Fibroblast of villous mesenchyme (primary cell): ENCODE measurements around the gene DSC3. TPM values are rescaled to one million over a fixed set of nuclear protein-coding genes. Genes with fewer than 3 reads are reported as not detected.

Experiments
- DNase-seq: peaks from one replicate; pipeline ENCODE4 v3.0.0-alpha.2; 2010; ENCODE audit warnings: low read depth
- H3K4me3 ChIP-seq: 2 replicates; pipeline ENCODE4 v1.5.1; 2011; ENCODE audit warnings: low read depth, mild to moderate bottlenecking, low read length
- small RNA-seq: library from RNA; depleted of rRNA; stranded (forward); fragments of <200 nt; gene quantifications from one replicate; pipeline ENCODE3, GENCODE V24; 2012
- total RNA-seq: library from RNA; depleted of rRNA; stranded (reverse); fragments of >200 nt; gene quantifications from 2 replicates; pipeline ENCODE4 v1.2.3, GENCODE V29; 2012
- TF ChIP-seq, protein P1 (sequence below): IDR thresholded peaks from 2 replicates; pipeline ENCODE4 v1.5.1; 2012; ENCODE audit warnings: low read depth, mild to moderate bottlenecking, low read length; ENCODE audit not compliant: insufficient read depth

The DSC3 gene
- total RNA-seq, 1 donor, result 0.43 TPM

DNA sequence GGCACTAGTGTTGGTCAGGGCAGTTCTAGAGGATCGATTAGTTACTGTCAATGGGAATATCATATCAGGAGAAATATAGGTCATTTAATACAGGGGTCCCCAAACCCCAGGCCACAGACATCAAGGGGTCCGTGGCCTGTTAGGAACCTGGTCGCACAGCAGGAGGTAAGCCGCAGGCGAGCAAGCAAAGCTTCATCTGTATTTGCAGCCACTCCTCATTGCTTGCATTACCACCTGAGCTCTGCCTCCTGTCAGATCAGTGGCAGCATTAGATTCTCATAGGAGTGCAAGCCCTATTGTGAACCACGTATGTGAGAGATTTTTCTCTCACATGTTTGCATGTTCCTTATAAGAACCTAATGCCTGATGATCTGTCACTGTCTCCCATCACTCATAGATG, 81.9 kb downstream of the DSC3 start:
- no peak for DNase-seq
- TF ChIP-seq, protein P1, sequence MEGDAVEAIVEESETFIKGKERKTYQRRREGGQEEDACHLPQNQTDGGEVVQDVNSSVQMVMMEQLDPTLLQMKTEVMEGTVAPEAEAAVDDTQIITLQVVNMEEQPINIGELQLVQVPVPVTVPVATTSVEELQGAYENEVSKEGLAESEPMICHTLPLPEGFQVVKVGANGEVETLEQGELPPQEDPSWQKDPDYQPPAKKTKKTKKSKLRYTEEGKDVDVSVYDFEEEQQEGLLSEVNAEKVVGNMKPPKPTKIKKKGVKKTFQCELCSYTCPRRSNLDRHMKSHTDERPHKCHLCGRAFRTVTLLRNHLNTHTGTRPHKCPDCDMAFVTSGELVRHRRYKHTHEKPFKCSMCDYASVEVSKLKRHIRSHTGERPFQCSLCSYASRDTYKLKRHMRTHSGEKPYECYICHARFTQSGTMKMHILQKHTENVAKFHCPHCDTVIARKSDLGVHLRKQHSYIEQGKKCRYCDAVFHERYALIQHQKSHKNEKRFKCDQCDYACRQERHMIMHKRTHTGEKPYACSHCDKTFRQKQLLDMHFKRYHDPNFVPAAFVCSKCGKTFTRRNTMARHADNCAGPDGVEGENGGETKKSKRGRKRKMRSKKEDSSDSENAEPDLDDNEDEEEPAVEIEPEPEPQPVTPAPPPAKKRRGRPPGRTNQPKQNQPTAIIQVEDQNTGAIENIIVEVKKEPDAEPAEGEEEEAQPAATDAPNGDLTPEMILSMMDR, result no peak
- H3K4me3 ChIP-seq, result no peak overlapping the region

DNA sequence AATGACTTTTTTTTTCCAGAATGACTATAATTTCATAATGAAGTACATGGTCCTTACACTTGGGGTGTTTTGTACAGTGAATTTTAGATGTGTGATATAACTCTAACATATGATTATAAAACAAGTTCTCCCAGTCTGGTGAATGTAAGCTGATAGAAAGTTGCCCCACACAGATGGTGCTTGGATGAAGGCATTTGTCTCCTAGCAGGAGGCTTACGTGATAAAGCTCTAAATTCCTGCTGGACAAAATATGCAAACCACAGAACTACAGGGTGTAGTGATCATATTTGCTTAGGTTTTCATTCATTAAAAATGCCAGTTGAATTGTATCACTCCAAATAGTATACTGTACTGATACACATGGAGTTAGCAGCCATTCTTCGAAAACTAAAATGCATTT, 85.5 kb downstream of the DSC3 start:
- DNase-seq, result no peak
- no peak overlapping the region for H3K4me3 ChIP-seq
- TF ChIP-seq, protein P1, result no peak

DNA sequence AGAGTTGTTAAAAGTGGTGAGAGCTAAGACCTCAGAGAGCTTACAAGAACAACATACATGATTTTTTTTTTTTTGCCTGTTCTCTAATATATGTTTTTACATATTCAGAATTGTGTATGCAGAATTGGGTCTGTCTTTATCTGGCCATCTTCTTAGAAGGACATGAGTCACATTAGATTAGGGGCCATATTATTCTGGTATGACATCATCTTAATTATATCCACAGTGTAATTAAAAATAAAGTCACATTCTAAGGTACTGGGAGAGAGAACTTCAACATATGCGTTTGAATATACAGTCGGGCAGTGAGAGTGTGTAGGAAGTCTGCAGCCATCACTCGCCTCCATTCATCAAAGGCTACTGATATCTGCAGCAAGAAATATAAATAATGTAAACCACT, 88.3 kb downstream of the DSC3 start:
- no peak overlapping the region for H3K4me3 ChIP-seq
- DNase-seq, result no peak
- TF ChIP-seq, protein P1, result no peak

DNA sequence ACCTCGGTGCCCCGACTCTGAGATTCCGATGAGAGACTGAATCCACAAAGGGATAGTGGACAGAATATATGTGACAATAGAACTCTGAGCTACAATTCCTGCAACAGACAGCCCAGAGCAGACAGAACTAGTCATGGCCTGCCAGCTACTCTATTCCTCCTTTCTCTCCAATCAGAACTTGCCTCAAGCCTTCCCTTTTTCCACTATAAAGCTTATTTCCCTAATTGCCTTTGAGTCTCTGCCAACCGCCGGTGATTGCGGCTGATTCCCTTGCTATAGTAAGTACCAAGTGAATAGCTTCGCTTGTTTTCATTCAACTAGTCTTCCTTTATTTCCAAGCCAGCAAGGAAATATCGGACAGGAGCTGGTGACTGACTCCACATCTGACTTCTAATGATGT, 96.8 kb downstream of the DSC3 start:
- DNase-seq, result no peak
- H3K4me3 ChIP-seq, result no peak overlapping the region
- TF ChIP-seq, protein P1, result no peak

DNA sequence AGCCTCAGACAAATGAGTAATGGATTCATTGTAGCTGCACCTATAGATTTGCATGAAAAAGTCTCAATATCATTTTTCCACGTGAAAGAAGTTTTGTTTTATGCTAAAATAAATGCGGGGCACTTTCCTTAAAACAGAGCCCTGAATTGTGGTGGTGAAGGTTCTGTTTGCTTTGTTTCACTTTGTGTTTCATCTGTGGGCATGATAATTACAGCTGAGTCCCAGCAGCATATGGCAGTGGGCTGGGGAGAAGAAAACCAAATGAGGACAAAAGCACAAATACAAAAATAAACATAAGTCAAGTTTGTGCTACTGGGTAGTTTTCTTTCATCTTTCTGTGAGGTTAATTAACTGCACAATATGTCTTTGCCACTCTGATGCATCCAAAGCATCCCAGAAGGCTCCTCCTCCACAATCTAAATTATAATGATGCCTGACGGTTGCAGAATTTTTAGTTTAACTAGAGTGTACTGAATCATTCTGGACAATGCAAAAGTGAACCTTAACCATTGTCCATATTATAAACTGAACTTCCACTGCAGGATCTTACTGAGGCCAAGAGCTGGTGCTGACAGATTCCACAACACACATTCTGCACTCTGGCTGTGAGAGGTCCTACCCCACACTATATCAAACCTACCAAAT, 97.6 kb downstream of the DSC3 start:
- no peak for DNase-seq
- TF ChIP-seq, protein P1, result no peak
- no peak overlapping the region for H3K4me3 ChIP-seq

DNA sequence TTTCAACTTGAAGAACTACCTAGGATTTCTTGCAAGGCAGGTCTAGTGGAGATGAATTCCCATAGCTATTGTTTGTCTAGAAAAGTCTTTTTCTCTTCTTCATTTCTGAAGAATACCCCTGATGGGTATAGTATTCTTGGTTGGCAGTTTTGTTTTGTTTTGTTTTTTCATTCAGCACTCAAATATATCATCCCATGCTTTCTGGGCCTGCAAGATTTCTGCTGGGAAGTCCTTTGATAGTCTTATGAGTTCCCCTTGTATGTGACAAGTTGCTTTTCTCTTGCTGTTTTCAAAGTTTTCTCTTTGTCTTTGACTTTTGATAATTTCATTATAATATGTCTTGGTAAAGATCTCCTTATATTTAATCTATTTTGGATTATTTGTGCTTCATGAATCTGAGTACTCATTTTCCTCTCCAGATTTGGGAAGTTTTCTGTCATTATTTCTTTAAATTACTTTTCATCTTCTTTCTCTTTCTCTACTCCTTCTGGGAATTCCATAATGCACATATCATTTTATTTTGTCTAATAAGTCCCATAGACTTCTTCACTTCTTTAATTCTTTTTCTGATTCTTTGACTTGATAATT, 101.5 kb downstream of the DSC3 start:
- no peak overlapping the region for H3K4me3 ChIP-seq
- TF ChIP-seq, protein P1, result no peak
- no peak for DNase-seq

Small RNAs within 50 kb of the gene (small RNA-seq; reads per million reads assigned to genes)
- not detected for gene RNU6-857P

Other genes with a start within 250 kb of the DSC3 start
- gene DSC2, start 59.7 kb upstream of the DSC3 start, total RNA-seq, result under 0.01 TPM in 1 of 2 replicates, not detected in the other
- gene DSC1, start 120.1 kb upstream of the DSC3 start, total RNA-seq, result not detected in 2 replicates